Osteoblast (primary cell): Measurements from ENCODE around the gene TRIM25. TPM values are rescaled to one million over a fixed set of nuclear protein-coding genes. Genes with fewer than 3 reads are reported as not detected.

Source experiments
- DNase-seq: peaks from one replicate; pipeline ENCODE4 v3.0.0; 2011; ENCODE audit warnings: low spot score, mixed read lengths; ENCODE audit not compliant: insufficient read length; ENCODE audit errors: missing footprints
- H2AFZ ChIP-seq: 2 replicates; pipeline ENCODE4 v1.6.0; 2011; ENCODE audit warnings: mild to moderate bottlenecking, low read length
- H3K27ac ChIP-seq: 2 replicates; pipeline ENCODE4 v1.5.1; 2011; ENCODE audit warnings: mild to moderate bottlenecking, low read depth, low read length, moderate library complexity
- H3K27me3 ChIP-seq: 2 replicates; pipeline ENCODE4 v1.6.0; 2012; ENCODE audit warnings: mild to moderate bottlenecking, control low read depth, inconsistent platforms, low read length, moderate library complexity; ENCODE audit not compliant: insufficient read depth
- H3K36me3 ChIP-seq: 2 replicates; pipeline ENCODE4 v1.5.1; 2011; ENCODE audit warnings: mild to moderate bottlenecking, low read length, control low read depth, moderate library complexity; ENCODE audit not compliant: insufficient read depth
- H3K4me1 ChIP-seq: 2 replicates; pipeline ENCODE4 v1.5.1; 2011; ENCODE audit warnings: mild to moderate bottlenecking, low read length, control low read depth, moderate library complexity; ENCODE audit not compliant: insufficient read depth
- H3K4me2 ChIP-seq: 2 replicates; pipeline ENCODE4 v1.6.0; 2011; ENCODE audit warnings: mild to moderate bottlenecking, low read length; ENCODE audit not compliant: insufficient read depth
- H3K4me3 ChIP-seq: fragments of 200-600 bp; sonication (generic); 3 replicates; pipeline ENCODE4 v1.5.1; 2012; ENCODE audit warnings: mild to moderate bottlenecking, low read length, inconsistent platforms; ENCODE audit not compliant: insufficient read depth
- H3K79me2 ChIP-seq: 2 replicates; pipeline ENCODE4 v1.6.0; 2012; ENCODE audit warnings: mild to moderate bottlenecking, low read length, control low read depth, inconsistent platforms; ENCODE audit not compliant: insufficient read depth
- H3K9me3 ChIP-seq: 2 replicates; pipeline ENCODE4 v1.5.1; 2011; ENCODE audit warnings: low read depth, low read length, control low read depth
- H4K20me1 ChIP-seq: 2 replicates; pipeline ENCODE4 v1.6.0; 2012; ENCODE audit warnings: mild to moderate bottlenecking, low read length, control low read depth; ENCODE audit not compliant: insufficient read depth
- total RNA-seq: library from RNA; depleted of rRNA; stranded (reverse); fragments of >200 nt; gene quantifications from 2 replicates; pipeline ENCODE4 v1.2.3, GENCODE V29; 2012
- TF ChIP-seq, protein P1 (sequence below): IDR thresholded peaks from 2 replicates; pipeline ENCODE4 v1.5.1; 2011; ENCODE audit warnings: mild to moderate bottlenecking, low read depth, low read length, moderate library complexity; ENCODE audit errors: extremely low read depth

Gene TRIM25
- total RNA-seq, 1 donor, result 49.9 TPM

DNA sequence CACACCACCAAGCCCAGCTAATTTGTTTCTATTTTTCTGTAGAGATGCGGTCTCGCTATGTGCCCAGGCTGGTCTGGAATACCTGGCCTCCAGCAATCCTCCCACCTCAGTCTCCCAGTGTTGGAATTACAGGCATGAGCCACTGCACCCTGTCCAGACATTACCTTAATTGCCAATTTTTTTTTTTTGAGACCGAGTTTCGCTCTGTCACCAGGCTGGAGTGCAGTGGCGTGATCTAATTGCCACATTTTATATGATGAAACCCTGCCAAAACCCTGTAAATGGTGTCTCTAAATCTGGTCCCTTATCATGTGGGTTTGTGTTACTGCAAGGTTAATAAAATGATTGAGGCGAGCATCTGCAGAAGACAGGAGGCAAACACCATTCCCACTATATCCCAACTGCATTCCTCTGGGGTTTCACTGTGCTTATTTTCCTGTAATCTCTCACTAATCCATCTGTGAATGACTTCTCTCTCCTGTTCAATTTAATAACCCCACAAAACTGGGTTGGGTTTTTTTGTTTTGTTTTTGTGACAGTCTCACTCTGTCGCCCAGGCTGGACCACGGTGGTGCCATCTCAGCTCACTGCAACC lies 19.4 kb upstream of the TRIM25 start:
- Histone ChIP-seq H3K4me1 (peaks cover 3% of the 10 kb centered on the region), H4K20me1 (no peaks in the 10 kb centered on the region)
- no peak for DNase-seq

DNA sequence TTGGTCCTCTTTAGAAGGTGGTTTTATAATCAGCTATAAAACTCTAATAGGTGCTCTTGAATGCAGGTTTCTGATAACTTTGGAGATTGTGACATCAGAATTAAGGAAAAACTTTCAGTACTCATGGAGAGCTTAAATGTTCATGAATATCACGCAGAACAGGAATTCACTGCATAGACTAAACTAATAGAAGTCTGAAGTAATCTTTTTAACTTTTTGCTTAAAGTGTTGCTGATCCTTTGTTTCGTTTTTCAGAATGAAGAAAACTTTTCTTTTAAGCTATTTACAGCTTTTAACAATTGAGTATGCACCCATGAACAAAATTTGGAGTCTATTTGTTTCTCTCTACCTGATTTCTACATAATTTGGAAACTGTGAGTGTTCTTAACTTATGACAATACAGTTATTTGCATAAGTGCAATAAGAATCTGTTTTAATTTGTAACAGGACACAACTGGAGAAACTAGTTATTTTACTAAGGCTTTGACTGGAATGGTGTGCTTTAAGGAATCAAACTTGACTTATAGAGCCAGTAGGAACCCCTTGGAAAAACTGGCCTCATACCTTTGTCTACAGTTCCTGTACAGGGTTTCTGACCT lies 17.0 kb upstream of the TRIM25 start:
- H3K79me2 ChIP-seq, result no peaks in the 10 kb centered on the region
- H3K27me3 ChIP-seq, result no peaks in the 10 kb centered on the region
- H3K4me2 ChIP-seq, result no peak overlapping the region
- H3K9me3 ChIP-seq, result no peaks in the 10 kb centered on the region
- H2AFZ ChIP-seq, result no peak overlapping the region
- no peaks in the 10 kb centered on the region for H4K20me1 ChIP-seq
- H3K27ac ChIP-seq, result no peak overlapping the region
- H3K4me1 ChIP-seq, result no peaks in the 10 kb centered on the region
- TF ChIP-seq, protein P1, sequence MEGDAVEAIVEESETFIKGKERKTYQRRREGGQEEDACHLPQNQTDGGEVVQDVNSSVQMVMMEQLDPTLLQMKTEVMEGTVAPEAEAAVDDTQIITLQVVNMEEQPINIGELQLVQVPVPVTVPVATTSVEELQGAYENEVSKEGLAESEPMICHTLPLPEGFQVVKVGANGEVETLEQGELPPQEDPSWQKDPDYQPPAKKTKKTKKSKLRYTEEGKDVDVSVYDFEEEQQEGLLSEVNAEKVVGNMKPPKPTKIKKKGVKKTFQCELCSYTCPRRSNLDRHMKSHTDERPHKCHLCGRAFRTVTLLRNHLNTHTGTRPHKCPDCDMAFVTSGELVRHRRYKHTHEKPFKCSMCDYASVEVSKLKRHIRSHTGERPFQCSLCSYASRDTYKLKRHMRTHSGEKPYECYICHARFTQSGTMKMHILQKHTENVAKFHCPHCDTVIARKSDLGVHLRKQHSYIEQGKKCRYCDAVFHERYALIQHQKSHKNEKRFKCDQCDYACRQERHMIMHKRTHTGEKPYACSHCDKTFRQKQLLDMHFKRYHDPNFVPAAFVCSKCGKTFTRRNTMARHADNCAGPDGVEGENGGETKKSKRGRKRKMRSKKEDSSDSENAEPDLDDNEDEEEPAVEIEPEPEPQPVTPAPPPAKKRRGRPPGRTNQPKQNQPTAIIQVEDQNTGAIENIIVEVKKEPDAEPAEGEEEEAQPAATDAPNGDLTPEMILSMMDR, result no peak
- no peak overlapping the region for H3K4me3 ChIP-seq
- DNase-seq, result no peak
- no peaks in the 10 kb centered on the region for H3K36me3 ChIP-seq

More for the DNA sequence above, 19.4 kb upstream of the TRIM25 start:
- TF ChIP-seq, protein P1, result no peak
- Histone ChIP-seq H2AFZ (no peak overlapping the region), H3K27ac (no peak overlapping the region), H3K9me3 (no peaks in the 10 kb centered on the region), H3K4me3 (no peak overlapping the region), H3K4me2 (no peak overlapping the region), H3K27me3 (no peaks in the 10 kb centered on the region), H3K79me2 (no peaks in the 10 kb centered on the region), H3K36me3 (peaks cover 10% of the 10 kb centered on the region)

GRCh38 chr17:56929362-56929969 lies 15.6 kb upstream of the TRIM25 start:
- Histone ChIP-seq H3K36me3 (no peaks in the 10 kb centered on the region), H2AFZ (no peak overlapping the region), H4K20me1 (no peaks in the 10 kb centered on the region), H3K4me2 (no peak overlapping the region), H3K79me2 (no peaks in the 10 kb centered on the region), H3K4me3 (no peak overlapping the region), H3K27me3 (no peaks in the 10 kb centered on the region), H3K9me3 (no peaks in the 10 kb centered on the region), H3K4me1 (no peaks in the 10 kb centered on the region), H3K27ac (no peak overlapping the region)
- TF ChIP-seq, protein P1, result no peak
- DNase-seq, result no peak

DNA sequence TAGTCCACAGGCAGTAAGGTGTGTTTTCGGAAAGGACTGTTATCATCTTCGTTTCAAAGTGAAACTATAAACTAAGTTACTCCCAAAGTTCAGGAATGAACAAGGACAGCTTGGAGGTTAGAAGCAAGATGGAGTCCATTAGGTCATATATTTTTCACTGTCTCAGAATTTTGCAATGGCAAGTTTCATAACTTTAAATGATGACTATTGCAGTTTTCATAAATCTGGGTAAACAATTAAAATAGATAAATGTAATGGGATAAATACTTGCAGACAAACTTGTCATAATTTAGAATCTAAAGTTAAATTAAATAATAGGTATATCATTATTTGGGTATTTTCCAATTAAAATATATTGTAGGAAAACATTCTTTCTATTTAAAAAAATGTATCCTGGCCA lies 14.7 kb upstream of the TRIM25 start:
- no peak overlapping the region for H3K4me3 ChIP-seq
- H3K4me1 ChIP-seq, result no peaks in the 10 kb centered on the region
- TF ChIP-seq, protein P1, result no peak
- no peak overlapping the region for H2AFZ ChIP-seq
- no peak overlapping the region for H3K27ac ChIP-seq
- H3K4me2 ChIP-seq, result no peak overlapping the region
- no peaks in the 10 kb centered on the region for H4K20me1 ChIP-seq
- no peaks in the 10 kb centered on the region for H3K27me3 ChIP-seq
- H3K36me3 ChIP-seq, result no peaks in the 10 kb centered on the region
- no peaks in the 10 kb centered on the region for H3K9me3 ChIP-seq
- DNase-seq, result no peak
- H3K79me2 ChIP-seq, result no peaks in the 10 kb centered on the region
